Endothelial cell of umbilical vein (primary cell): ENCODE data around the gene RSPH3. TPM values are rescaled to one million over a fixed set of nuclear protein-coding genes. Genes with fewer than 3 reads are reported as not detected.
A peak's percentile ranks its signal among the peaks of the same experiment; 100 is the strongest.

Experiments
- BruUV-seq: library from RNA; stranded (reverse); fragments of 400-500 nt; replicated peaks from 2 replicates; lab custom pipeline; 2021; lab: Mats Ljungman, UMichigan
- CTCF ChIA-PET: fragments of 300-600, 350-600 bp; sonication (Branson Sonifier 250); formaldehyde crosslinking; loops from one replicate; lab custom pipeline; 2021; ENCODE audit warnings: antibody characterized with exemption, inconsistent platforms; lab: Charles Lee
- POLR2A ChIA-PET: fragments of 300-600, 350-600 bp; sonication (Branson Sonifier 250); formaldehyde crosslinking; loops from one replicate; lab custom pipeline; 2021; ENCODE audit warnings: antibody characterized with exemption, inconsistent platforms; lab: Charles Lee
- DNase-seq: peaks from one replicate; pipeline ENCODE4 v3.0.0-alpha.2; 2011; ENCODE audit warnings: low read depth, low spot score
- FAIRE-seq: peaks from 2 replicates; lab custom pipeline; 2011; peaks lifted over from hg19 to GRCh38; lab: Jason Lieb, UNC
- H2AFZ ChIP-seq: 2 replicates; pipeline ENCODE4 v1.6.0; 2012; ENCODE audit warnings: low read depth, low read length, control low read depth, inconsistent platforms
- H3K27ac ChIP-seq: 2 replicates; pipeline ENCODE4 v1.5.1; 2011; ENCODE audit warnings: low read depth, mild to moderate bottlenecking, control low read depth, low read length, moderate library complexity; ENCODE audit not compliant: insufficient read depth
- H3K27me3 ChIP-seq, 2 experiments: 2 replicates each; pipeline versions ENCODE4 v1.6.0 to v1.6.1; 2011; ENCODE audit warnings: low read length in 2 of 2, mixed read lengths in 1 of 2; ENCODE audit not compliant: control insufficient read depth in 2 of 2, insufficient read depth in 2 of 2
- H3K36me3 ChIP-seq, 2 experiments: 2 replicates in 1 of 2; 3 replicates in 1 of 2; pipeline ENCODE4 v1.5.1; 2011; ENCODE audit warnings: low read length in 2 of 2, mild to moderate bottlenecking in 1 of 2, moderate library complexity in 1 of 2; ENCODE audit not compliant: control insufficient read depth in 2 of 2, insufficient read depth in 2 of 2; ENCODE audit errors: extremely low read depth in 1 of 2
- H3K4me1 ChIP-seq: 3 replicates; pipeline ENCODE4 v1.5.1; 2011; ENCODE audit warnings: mild to moderate bottlenecking, low read length; ENCODE audit not compliant: control insufficient read depth, insufficient read depth; ENCODE audit errors: extremely low read depth
- H3K4me2 ChIP-seq: 2 replicates; pipeline ENCODE4 v1.6.1; 2011; ENCODE audit warnings: low read length, control low read depth, mixed read lengths; ENCODE audit not compliant: insufficient read depth
- H3K4me3 ChIP-seq, 3 experiments: fragments of 200-600 bp in 1 of 3; sonication (generic), shearing (Covaris generic) in 1 of 3; replicated peaks in 1 of 3; 2 replicates each; pipeline ENCODE4 v1.5.1; 2011 to 2016; ENCODE audit warnings: control low read depth in 3 of 3, low read length in 3 of 3, mild to moderate bottlenecking in 2 of 3, inconsistent platforms in 1 of 3, low read depth in 1 of 3, moderate library complexity in 1 of 3; ENCODE audit not compliant: insufficient read depth in 1 of 3
- H3K79me2 ChIP-seq: 2 replicates; pipeline ENCODE4 v1.6.0; 2012; ENCODE audit warnings: low read length, inconsistent platforms; ENCODE audit not compliant: control insufficient read depth, insufficient read depth
- H3K9ac ChIP-seq: replicated peaks from 2 replicates; pipeline ENCODE3; 2011; ENCODE audit warnings: low read length, control low read depth; ENCODE audit not compliant: insufficient read depth; ENCODE audit errors: extremely low read depth
- H3K9me1 ChIP-seq: replicated peaks from 3 replicates; pipeline ENCODE4 v1.6.0; 2011; ENCODE audit warnings: mild to moderate bottlenecking, low read length; ENCODE audit not compliant: control insufficient read depth, insufficient read depth; ENCODE audit errors: extremely low read depth
- H3K9me3 ChIP-seq: replicated peaks from 2 replicates; pipeline ENCODE4 v1.5.1; 2012; ENCODE audit warnings: low read length, inconsistent platforms; ENCODE audit not compliant: control insufficient read depth, insufficient read depth
- H4K20me1 ChIP-seq: replicated peaks from 2 replicates; pipeline ENCODE3; 2011; ENCODE audit warnings: mild to moderate bottlenecking, low read length; ENCODE audit not compliant: control insufficient read depth, insufficient read depth; ENCODE audit errors: extremely low read depth
- GATA2 ChIP-seq: IDR thresholded peaks from 2 replicates; pipeline ENCODE4 v1.7.0; 2011; ENCODE audit warnings: low read depth, mild to moderate bottlenecking, moderate library complexity, mixed read lengths, low read length; ENCODE audit not compliant: insufficient read length, insufficient read depth
- JUN ChIP-seq: IDR thresholded peaks from 2 replicates; pipeline ENCODE4 v1.6.1; 2011; ENCODE audit warnings: borderline replicate concordance, low read depth; ENCODE audit not compliant: insufficient read length, insufficient read depth
- MYC ChIP-seq: IDR thresholded peaks from one replicate; pipeline ENCODE4 v1.6.1; 2011; ENCODE audit warnings: mild to moderate bottlenecking, low read depth, low read length
- POLR2A ChIP-seq: IDR thresholded peaks from 2 replicates; pipeline ENCODE4 v1.6.1; 2012; ENCODE audit warnings: low read depth, mild to moderate bottlenecking, control low read depth, low read length
- POLR2AphosphoS5 ChIP-seq: IDR thresholded peaks from 2 replicates; pipeline ENCODE4 v1.6.1; 2012; ENCODE audit warnings: low read depth, mild to moderate bottlenecking, control low read depth, low read length, moderate library complexity; ENCODE audit not compliant: insufficient read depth
- dilution Hi-C: fragments of 300-500 bp; cut with MboI; formaldehyde crosslinking; loops from one replicate; pipeline ENCODE4 v1.15.0; 2019; ENCODE audit warnings: low sequenced_read_pairs; ENCODE audit not compliant: extremely low pct_ligation_motif_present
- intact Hi-C: fragments of 100-400 bp; cut with micrococcal nuclease; formaldehyde crosslinking; loops from one replicate; pipeline ENCODE4 v1.10.0; 2022
- polyA plus RNA-seq, 4 experiments: library from polyadenylated mRNA; depleted of rRNA in 3 of 4; stranded (reverse) in 3 of 4; unstranded in 1 of 4; fragments of >200 nt; gene quantifications; 2 replicates each; pipeline versions ENCODE4 v1.2.1 to v1.2.3, GENCODE V29; 2011 to 2012; ENCODE audit warnings: missing spikeins in 1 of 4
- total RNA-seq: library from RNA; stranded (reverse); gene quantifications from 2 replicates; pipeline ENCODE4 v1.2.3, GENCODE V29; 2021
- TF ChIP-seq, protein P1 (sequence below), 2 donors: IDR thresholded peaks; 1 replicate in 1 of 2; 2 replicates in 1 of 2; pipeline ENCODE4 v1.5.1; 2011; ENCODE audit warnings: low read length in 2 of 2, mild to moderate bottlenecking in 2 of 2, moderate library complexity in 2 of 2, control low read depth in 1 of 2, inconsistent platforms in 1 of 2, low read depth in 1 of 2; ENCODE audit not compliant: insufficient read depth in 1 of 2; ENCODE audit errors: extremely low read depth in 1 of 2

Gene RSPH3
- total and polyA plus RNA-seq, 2 donors (not counting 3 experiments of a cell fraction or from before 2014, with no cell fraction given), result 0.66 to 3.3 TPM

DNA sequence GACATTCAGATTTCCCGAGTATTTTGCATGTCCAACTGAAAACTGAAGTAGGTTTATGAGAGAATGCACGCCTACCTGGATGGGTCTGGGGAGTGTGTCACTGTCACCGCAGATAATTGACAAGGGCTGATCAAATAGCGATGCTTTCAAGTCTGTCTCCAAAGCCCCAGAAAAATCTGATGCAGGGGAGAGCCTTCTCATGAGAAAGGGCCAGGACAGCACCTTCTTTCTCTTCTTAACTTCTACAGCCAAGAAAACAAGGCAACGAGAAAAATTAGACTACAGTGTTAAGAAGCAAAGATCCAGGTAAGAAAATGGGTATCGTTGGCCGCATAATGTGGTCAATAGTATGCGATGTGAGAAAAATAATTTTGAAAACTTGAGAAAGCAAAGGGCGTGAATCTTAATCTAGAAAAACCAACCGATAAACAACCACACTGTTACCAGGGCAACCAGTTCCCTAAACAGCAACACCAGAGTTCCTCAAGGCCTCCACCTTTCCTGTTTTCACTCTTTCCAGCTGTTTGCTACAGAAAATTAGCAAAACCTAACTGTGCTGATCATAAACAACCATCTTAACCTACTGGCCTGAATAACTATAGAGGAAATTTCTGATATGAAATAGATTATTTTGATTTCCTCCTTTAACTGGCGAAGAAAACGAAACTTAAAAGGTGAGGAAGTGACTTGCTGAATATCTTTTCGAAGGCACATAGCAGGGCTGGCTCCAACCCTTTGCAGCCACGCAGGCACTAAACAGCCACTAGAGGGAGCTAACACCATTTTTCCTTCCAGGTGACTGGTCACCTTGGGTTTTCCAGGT, 42.2 kb upstream of the RSPH3 start:
- no peak overlapping the region for H3K27ac ChIP-seq
- H3K9me1 ChIP-seq, result no peaks in the 10 kb centered on the region
- H3K27me3 ChIP-seq, result peaks cover 6% of the 10 kb centered on the region in 2 experiments
- no peaks in the 10 kb centered on the region for H3K9me3 ChIP-seq
- no peak overlapping the region for H3K4me3 ChIP-seq
- intact Hi-C loops (loop anchor here (1.0 kb wide), 3 partner anchors 62 to 612 kb away; no protein-coding TSS in a partner anchor), dilution Hi-C loops (no loop called here)
- no peaks in the 10 kb centered on the region for H4K20me1 ChIP-seq
- POLR2A ChIA-PET, result no interaction called here
- CTCF ChIA-PET, result interaction anchor here (0.6 to 3.8 kb wide), 25 partner anchors 9 to 639 kb away, joined by 3 to 42 read pairs (median 5); no protein-coding TSS in a partner anchor
- peak overlapping the region; percentile 48 for H3K4me2 ChIP-seq
- H3K36me3 ChIP-seq, result no peaks in the 10 kb centered on the region
- no peak overlapping the region for H3K9ac ChIP-seq
- FAIRE-seq, result peak; percentile 58
- DNase-seq, result peak; percentile 73
- H3K4me1 ChIP-seq, result no peaks in the 10 kb centered on the region
- peak overlapping the region; percentile 11 for H2AFZ ChIP-seq
- no TSS peak for BruUV-seq
- H3K79me2 ChIP-seq, result no peaks in the 10 kb centered on the region
- no peak for TF ChIP-seq MYC
- TF ChIP-seq, protein P1, sequence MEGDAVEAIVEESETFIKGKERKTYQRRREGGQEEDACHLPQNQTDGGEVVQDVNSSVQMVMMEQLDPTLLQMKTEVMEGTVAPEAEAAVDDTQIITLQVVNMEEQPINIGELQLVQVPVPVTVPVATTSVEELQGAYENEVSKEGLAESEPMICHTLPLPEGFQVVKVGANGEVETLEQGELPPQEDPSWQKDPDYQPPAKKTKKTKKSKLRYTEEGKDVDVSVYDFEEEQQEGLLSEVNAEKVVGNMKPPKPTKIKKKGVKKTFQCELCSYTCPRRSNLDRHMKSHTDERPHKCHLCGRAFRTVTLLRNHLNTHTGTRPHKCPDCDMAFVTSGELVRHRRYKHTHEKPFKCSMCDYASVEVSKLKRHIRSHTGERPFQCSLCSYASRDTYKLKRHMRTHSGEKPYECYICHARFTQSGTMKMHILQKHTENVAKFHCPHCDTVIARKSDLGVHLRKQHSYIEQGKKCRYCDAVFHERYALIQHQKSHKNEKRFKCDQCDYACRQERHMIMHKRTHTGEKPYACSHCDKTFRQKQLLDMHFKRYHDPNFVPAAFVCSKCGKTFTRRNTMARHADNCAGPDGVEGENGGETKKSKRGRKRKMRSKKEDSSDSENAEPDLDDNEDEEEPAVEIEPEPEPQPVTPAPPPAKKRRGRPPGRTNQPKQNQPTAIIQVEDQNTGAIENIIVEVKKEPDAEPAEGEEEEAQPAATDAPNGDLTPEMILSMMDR (IDR thresholded peaks at IDR 0.05; ENCODE audit: extremely low read depth in 1 of 2, insufficient read depth in 1 of 2, low read depth in 1 of 2, low read length in 2 of 2), result peak; percentile 93 to 96

DNA sequence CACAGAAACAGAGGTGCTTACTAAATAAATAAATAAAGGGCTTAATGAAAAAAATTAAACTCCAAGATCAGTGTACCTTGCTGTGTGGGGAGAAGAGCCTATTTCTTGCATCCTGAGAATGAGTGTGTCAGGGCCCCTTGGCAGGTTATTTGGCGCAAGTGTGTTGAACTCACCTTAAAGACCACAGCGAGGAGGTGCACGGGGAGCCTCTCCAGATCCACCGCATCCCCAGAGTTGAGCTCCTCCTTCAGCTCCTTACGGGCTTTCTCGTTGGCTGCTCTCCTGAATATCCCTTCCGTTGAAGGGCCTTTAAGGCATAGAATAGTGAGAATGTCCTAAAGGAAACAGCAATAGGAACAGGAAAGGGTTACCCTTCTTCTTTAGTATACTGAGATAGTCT, 41.2 kb upstream of the RSPH3 start:
- no TSS peak for BruUV-seq
- ChIA-PET CTCF (interaction anchor here (1.0 to 3.8 kb wide), 7 partner anchors 8 to 614 kb away, joined by 3 to 42 read pairs (median 12); no protein-coding TSS in a partner anchor), POLR2A (no interaction called here)
- no peak for TF ChIP-seq GATA2
- no peak for TF ChIP-seq JUN
- TF ChIP-seq POLR2A, result no peak
- TF ChIP-seq POLR2AphosphoS5, result no peak
- Histone ChIP-seq H2AFZ (no peak overlapping the region), H3K27ac (no peak overlapping the region), H3K9me1 (no peaks in the 10 kb centered on the region), H4K20me1 (no peaks in the 10 kb centered on the region), H3K27me3 (peaks cover 6% of the 10 kb centered on the region in 2 experiments), H3K4me1 (no peaks in the 10 kb centered on the region), H3K4me2 (no peak overlapping the region), H3K4me3 (no peak overlapping the region), H3K9me3 (no peaks in the 10 kb centered on the region), H3K9ac (no peak overlapping the region), H3K36me3 (no peaks in the 10 kb centered on the region), H3K79me2 (no peaks in the 10 kb centered on the region)
- intact Hi-C loops (no loop called here), dilution Hi-C loops (no loop called here)
- DNase-seq (no peak), FAIRE-seq (no peak)
